ENCODE measurements around the gene BCL2L12.
A peak's percentile ranks its signal among the peaks of the same experiment; 100 is the strongest.

BCL2L12 gene

GRCh38 chr19:49669516-49669915, 3.8 kb downstream of the BCL2L12 start:
- ATAC-seq, result no peak
- TF ChIP-seq ZFP30 (CRISPR knock-in tag; IDR thresholded peaks at IDR 0.05), result no peak
- TF ChIP-seq CSDC2 (CRISPR knock-in tag; IDR thresholded peaks at IDR 0.05), result no peak
- TF ChIP-seq BACH2 (CRISPR knock-in tag; IDR thresholded peaks at IDR 0.05; ENCODE audit: borderline replicate concordance), result no peak
- no peak for TF ChIP-seq POU6F1 (CRISPR knock-in tag; IDR thresholded peaks at IDR 0.05; ENCODE audit: borderline replicate concordance, low read depth)
- no peak for TF ChIP-seq ZNF8 (CRISPR knock-in tag; IDR thresholded peaks at IDR 0.05)
- no peak for TF ChIP-seq PPARA (CRISPR knock-in tag; IDR thresholded peaks at IDR 0.05; ENCODE audit: borderline replicate concordance)
- TF ChIP-seq TCF4 (CRISPR knock-in tag; IDR thresholded peaks at IDR 0.05; ENCODE audit: borderline replicate concordance), result no peak
- TF ChIP-seq RARB (CRISPR knock-in tag; IDR thresholded peaks at IDR 0.05), result no peak
- no peak for TF ChIP-seq CSRNP3 (CRISPR knock-in tag; IDR thresholded peaks at IDR 0.05)
- TF ChIP-seq ESRRG (CRISPR knock-in tag; IDR thresholded peaks at IDR 0.05), result no peak
- TF ChIP-seq ZNF565 (CRISPR knock-in tag; conservative IDR thresholded peaks at IDR 0.05; ENCODE audit: low read depth), result no peak

GRCh38 chr19:49672131-49672919, 6.6 kb downstream of the BCL2L12 start:
- TF ChIP-seq TSHZ2 (CRISPR knock-in tag; IDR thresholded peaks at IDR 0.05) (peak; percentile 54; the same call in 1 of the 2 replicates), TOX (CRISPR knock-in tag; IDR thresholded peaks at IDR 0.05; ENCODE audit: borderline replicate concordance) (no peak), ZNF70 (CRISPR knock-in tag; IDR thresholded peaks at IDR 0.05) (0 out of 2 replicates have a peak, but pooled peaks have one; percentile 4)
- ATAC-seq, result peak; percentile 54

GRCh38 chr19:49676136-49676783, 10.5 kb downstream of the BCL2L12 start:
- peak; percentile 16 for ATAC-seq
- 0 out of 2 replicates have a peak, but pooled peaks have one; percentile 13 for TF ChIP-seq CREB5 (CRISPR knock-in tag; IDR thresholded peaks at IDR 0.05; ENCODE audit: low read depth)
- no peak for TF ChIP-seq OSR1 (CRISPR knock-in tag; IDR thresholded peaks at IDR 0.05)
- TF ChIP-seq TCF4 (CRISPR knock-in tag; IDR thresholded peaks at IDR 0.05; ENCODE audit: borderline replicate concordance), result no peak
- TF ChIP-seq ZNF8 (CRISPR knock-in tag; IDR thresholded peaks at IDR 0.05), result 0 out of 2 replicates have a peak, but pooled peaks have one; percentile 30
- peak; percentile 82 for TF ChIP-seq ZFP3 (CRISPR knock-in tag; IDR thresholded peaks at IDR 0.05)
- TF ChIP-seq TSHZ2 (CRISPR knock-in tag; IDR thresholded peaks at IDR 0.05), result no peak
- TF ChIP-seq GLIS3 (CRISPR knock-in tag; IDR thresholded peaks at IDR 0.05), result no peak
- no peak for TF ChIP-seq ZFP30 (CRISPR knock-in tag; IDR thresholded peaks at IDR 0.05)
- TF ChIP-seq PATZ1 (CRISPR knock-in tag; IDR thresholded peaks at IDR 0.05; ENCODE audit: borderline replicate concordance), result no peak
- TF ChIP-seq ISL1 (CRISPR knock-in tag; IDR thresholded peaks at IDR 0.05), result 0 out of 2 replicates have a peak, but pooled peaks have one; percentile 22
- no peak for TF ChIP-seq ZNF565 (CRISPR knock-in tag; conservative IDR thresholded peaks at IDR 0.05; ENCODE audit: low read depth)
- no peak for TF ChIP-seq TOX (CRISPR knock-in tag; IDR thresholded peaks at IDR 0.05; ENCODE audit: borderline replicate concordance)
- 0 out of 2 replicates have a peak, but pooled peaks have one; percentile 42 for TF ChIP-seq ESRRG (CRISPR knock-in tag; IDR thresholded peaks at IDR 0.05)
- TF ChIP-seq CSDC2 (CRISPR knock-in tag; IDR thresholded peaks at IDR 0.05), result no peak
- TF ChIP-seq ZNF70 (CRISPR knock-in tag; IDR thresholded peaks at IDR 0.05), result no peak
- no peak for TF ChIP-seq PPARA (CRISPR knock-in tag; IDR thresholded peaks at IDR 0.05; ENCODE audit: borderline replicate concordance)
- TF ChIP-seq SNAI2 (CRISPR knock-in tag; IDR thresholded peaks at IDR 0.05), result no peak
- no peak for TF ChIP-seq RARB (CRISPR knock-in tag; IDR thresholded peaks at IDR 0.05)
- TF ChIP-seq ZC3H10 (CRISPR knock-in tag; IDR thresholded peaks at IDR 0.05), result no peak
- TF ChIP-seq ARNTL (CRISPR knock-in tag; IDR thresholded peaks at IDR 0.05; ENCODE audit: borderline replicate concordance, low read depth), result no peak
- TF ChIP-seq BACH2 (CRISPR knock-in tag; IDR thresholded peaks at IDR 0.05; ENCODE audit: borderline replicate concordance), result no peak
